GM12878 (cell line): ENCODE results near the gene KLF11. TPM values are rescaled to one million over a fixed set of nuclear protein-coding genes. Genes with fewer than 3 reads are reported as not detected.

Experiments used
- CHD2 ChIP-seq: IDR thresholded peaks from 2 replicates; pipeline ENCODE4 v1.6.1; 2011; ENCODE audit warnings: low read depth, low read length, improper control_type of control experiment, borderline replicate concordance
- CREM ChIP-seq: IDR thresholded peaks from 2 replicates; pipeline ENCODE4 v1.6.1; 2014; ENCODE audit warnings: antibody characterized with exemption, low read depth
- EGR1 ChIP-seq, 2 experiments: IDR thresholded peaks; 1 replicate in 1 of 2; 2 replicates in 1 of 2; pipeline ENCODE4 v1.6.1; 2011 to 2012; ENCODE audit warnings: low read depth in 2 of 2, low read length in 2 of 2, borderline replicate concordance in 1 of 2, mild to moderate bottlenecking in 1 of 2, moderate library complexity in 1 of 2
- FOS ChIP-seq: IDR thresholded peaks from 3 replicates; pipeline ENCODE4 v1.6.1; 2011; ENCODE audit warnings: borderline replicate concordance; ENCODE audit not compliant: insufficient read length; ENCODE audit errors: extremely low read depth
- IRF4 ChIP-seq: IDR thresholded peaks from 2 replicates; pipeline ENCODE4 v1.6.1; 2011; ENCODE audit warnings: low read depth, low read length
- KAT2A ChIP-seq: conservative IDR thresholded peaks from 2 replicates; pipeline ENCODE4 v1.6.1; 2011; ENCODE audit warnings: low read depth, low read length; ENCODE audit not compliant: control insufficient read depth
- NFYA ChIP-seq: IDR thresholded peaks from 2 replicates; pipeline ENCODE4 v1.6.1; 2011; ENCODE audit warnings: low read depth, mild to moderate bottlenecking, low read length, improper control_type of control experiment, borderline replicate concordance
- SMAD5 ChIP-seq: IDR thresholded peaks from 2 replicates; pipeline ENCODE4 v1.6.1; 2016; ENCODE audit warnings: antibody characterized with exemption, low read depth
- SREBF1 ChIP-seq: IDR thresholded peaks from 2 replicates; pipeline ENCODE4 v1.6.1; 2012; ENCODE audit warnings: mild to moderate bottlenecking, low read length
- TCF3 ChIP-seq: IDR thresholded peaks from 2 replicates; pipeline ENCODE4 v1.6.1; 2012; ENCODE audit warnings: low read depth, mild to moderate bottlenecking, low read length, borderline replicate concordance; ENCODE audit not compliant: insufficient read depth
- polyA plus RNA-seq, 11 experiments: library from polyadenylated mRNA; depleted of rRNA in 4 of 11; unstranded in 6 of 11; stranded (reverse) in 5 of 11; fragments of >200 nt; fragmentation: Nextera tagmentation in 4 of 11; fragmentation: Illumina TruSeq in 1 of 11; extraction: Ambion mirVana in 4 of 11; extraction: Trizol in 1 of 11; gene quantifications; 1 replicate in 1 of 11; 2 replicates in 10 of 11; pipeline versions ENCODE4 v1.2.1 to v1.2.3, GENCODE V29; 2011 to 2016; ENCODE audit warnings: inconsistent platforms in 2 of 11, missing spikeins in 2 of 11, low read depth in 1 of 11
- total RNA-seq, 4 experiments: library from RNA; depleted of rRNA in 3 of 4; stranded (reverse); fragments of >200 nt in 3 of 4; fragmentation: Illumina TruSeq in 1 of 4; extraction: Trizol in 1 of 4; gene quantifications; 2 replicates each; pipeline versions ENCODE4 v1.2.1 to v1.2.3, GENCODE V29; 2013 to 2021
- TF ChIP-seq, protein P1 (sequence below): fragments of 450-650 bp; IDR thresholded peaks from 2 replicates; pipeline ENCODE4 v1.6.1; 2016; ENCODE audit warnings: mild to moderate bottlenecking
- TF ChIP-seq, protein P2 (sequence below): fragments of 450-650 bp; IDR thresholded peaks from 2 replicates; pipeline ENCODE4 v1.6.1; 2017; ENCODE audit warnings: mild to moderate bottlenecking, moderate library complexity
- TF ChIP-seq, protein P3 (sequence below): fragments of 450-650 bp; IDR thresholded peaks from 2 replicates; pipeline ENCODE4 v1.6.1; 2016; ENCODE audit warnings: mild to moderate bottlenecking, moderate library complexity, borderline replicate concordance
- TF ChIP-seq, protein P4 (sequence below): IDR thresholded peaks from 2 replicates; pipeline ENCODE4 v1.6.1; 2011; ENCODE audit warnings: borderline replicate concordance, low read depth, mild to moderate bottlenecking, moderate library complexity, mixed read lengths, low read length; ENCODE audit not compliant: insufficient read depth; ENCODE audit errors: extremely low read length
- TF ChIP-seq, protein P5 (sequence below): fragments of 450-650 bp; IDR thresholded peaks from 2 replicates; pipeline ENCODE4 v1.6.1; 2018; ENCODE audit warnings: borderline replicate concordance, mild to moderate bottlenecking; ENCODE audit not compliant: partially characterized antibody

The KLF11 gene
- total and polyA plus RNA-seq, 10 of the 15 experiments (the other 5 are each of a cell fraction or from before 2014, with no cell fraction given) = 0.03 to 0.54 (median 0.14) TPM; not detected in 1

DNA sequence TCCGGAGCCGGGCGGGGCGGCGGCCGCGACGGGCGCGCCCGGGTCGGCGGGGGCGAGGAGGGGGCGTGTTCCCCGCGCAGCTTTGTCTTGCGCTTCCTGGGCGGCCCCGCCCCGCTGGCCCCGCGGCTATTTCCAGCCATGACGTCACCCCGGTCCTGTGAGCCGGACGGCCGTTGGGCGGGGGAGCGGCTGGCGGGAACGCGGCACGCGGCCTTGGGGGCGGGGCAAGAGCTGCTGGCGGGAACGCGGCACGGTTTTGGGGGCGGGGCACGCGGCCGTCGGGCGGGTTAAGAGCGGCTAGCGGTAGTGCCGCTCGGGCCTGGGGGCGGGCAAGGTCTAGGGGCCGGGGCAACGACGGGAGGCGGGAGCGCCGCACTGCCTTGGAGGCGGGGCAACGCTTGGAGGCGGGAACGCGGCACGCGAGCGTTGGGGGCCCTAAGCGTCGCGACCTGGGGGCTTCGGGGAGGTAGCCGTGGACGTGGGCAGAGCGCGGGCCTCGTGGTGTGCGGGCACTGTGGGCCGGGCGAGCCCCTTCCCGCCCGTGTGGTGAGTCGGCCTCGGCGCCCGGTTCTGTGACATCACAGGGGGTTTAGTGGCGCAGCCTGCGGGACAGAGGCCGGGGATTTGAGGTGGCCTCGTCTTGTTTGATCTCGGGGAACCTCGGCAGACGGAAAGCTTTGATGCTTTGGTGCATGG lies 704 bp downstream of the KLF11 start (continued):
- TF ChIP-seq, protein P1, sequence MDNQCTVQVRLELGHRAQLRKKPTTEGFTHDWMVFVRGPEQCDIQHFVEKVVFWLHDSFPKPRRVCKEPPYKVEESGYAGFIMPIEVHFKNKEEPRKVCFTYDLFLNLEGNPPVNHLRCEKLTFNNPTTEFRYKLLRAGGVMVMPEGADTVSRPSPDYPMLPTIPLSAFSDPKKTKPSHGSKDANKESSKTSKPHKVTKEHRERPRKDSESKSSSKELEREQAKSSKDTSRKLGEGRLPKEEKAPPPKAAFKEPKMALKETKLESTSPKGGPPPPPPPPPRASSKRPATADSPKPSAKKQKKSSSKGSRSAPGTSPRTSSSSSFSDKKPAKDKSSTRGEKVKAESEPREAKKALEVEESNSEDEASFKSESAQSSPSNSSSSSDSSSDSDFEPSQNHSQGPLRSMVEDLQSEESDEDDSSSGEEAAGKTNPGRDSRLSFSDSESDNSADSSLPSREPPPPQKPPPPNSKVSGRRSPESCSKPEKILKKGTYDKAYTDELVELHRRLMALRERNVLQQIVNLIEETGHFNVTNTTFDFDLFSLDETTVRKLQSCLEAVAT = no peak
- TF ChIP-seq, protein P2, sequence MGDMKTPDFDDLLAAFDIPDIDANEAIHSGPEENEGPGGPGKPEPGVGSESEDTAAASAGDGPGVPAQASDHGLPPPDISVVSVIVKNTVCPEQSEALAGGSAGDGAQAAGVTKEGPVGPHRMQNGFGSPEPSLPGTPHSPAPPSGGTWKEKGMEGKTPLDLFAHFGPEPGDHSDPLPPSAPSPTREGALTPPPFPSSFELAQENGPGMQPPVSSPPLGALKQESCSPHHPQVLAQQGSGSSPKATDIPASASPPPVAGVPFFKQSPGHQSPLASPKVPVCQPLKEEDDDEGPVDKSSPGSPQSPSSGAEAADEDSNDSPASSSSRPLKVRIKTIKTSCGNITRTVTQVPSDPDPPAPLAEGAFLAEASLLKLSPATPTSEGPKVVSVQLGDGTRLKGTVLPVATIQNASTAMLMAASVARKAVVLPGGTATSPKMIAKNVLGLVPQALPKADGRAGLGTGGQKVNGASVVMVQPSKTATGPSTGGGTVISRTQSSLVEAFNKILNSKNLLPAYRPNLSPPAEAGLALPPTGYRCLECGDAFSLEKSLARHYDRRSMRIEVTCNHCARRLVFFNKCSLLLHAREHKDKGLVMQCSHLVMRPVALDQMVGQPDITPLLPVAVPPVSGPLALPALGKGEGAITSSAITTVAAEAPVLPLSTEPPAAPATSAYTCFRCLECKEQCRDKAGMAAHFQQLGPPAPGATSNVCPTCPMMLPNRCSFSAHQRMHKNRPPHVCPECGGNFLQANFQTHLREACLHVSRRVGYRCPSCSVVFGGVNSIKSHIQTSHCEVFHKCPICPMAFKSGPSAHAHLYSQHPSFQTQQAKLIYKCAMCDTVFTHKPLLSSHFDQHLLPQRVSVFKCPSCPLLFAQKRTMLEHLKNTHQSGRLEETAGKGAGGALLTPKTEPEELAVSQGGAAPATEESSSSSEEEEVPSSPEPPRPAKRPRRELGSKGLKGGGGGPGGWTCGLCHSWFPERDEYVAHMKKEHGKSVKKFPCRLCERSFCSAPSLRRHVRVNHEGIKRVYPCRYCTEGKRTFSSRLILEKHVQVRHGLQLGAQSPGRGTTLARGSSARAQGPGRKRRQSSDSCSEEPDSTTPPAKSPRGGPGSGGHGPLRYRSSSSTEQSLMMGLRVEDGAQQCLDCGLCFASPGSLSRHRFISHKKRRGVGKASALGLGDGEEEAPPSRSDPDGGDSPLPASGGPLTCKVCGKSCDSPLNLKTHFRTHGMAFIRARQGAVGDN = 0 out of 2 replicates have a peak, but pooled peaks have one; percentile 4
- TF ChIP-seq, protein P3, sequence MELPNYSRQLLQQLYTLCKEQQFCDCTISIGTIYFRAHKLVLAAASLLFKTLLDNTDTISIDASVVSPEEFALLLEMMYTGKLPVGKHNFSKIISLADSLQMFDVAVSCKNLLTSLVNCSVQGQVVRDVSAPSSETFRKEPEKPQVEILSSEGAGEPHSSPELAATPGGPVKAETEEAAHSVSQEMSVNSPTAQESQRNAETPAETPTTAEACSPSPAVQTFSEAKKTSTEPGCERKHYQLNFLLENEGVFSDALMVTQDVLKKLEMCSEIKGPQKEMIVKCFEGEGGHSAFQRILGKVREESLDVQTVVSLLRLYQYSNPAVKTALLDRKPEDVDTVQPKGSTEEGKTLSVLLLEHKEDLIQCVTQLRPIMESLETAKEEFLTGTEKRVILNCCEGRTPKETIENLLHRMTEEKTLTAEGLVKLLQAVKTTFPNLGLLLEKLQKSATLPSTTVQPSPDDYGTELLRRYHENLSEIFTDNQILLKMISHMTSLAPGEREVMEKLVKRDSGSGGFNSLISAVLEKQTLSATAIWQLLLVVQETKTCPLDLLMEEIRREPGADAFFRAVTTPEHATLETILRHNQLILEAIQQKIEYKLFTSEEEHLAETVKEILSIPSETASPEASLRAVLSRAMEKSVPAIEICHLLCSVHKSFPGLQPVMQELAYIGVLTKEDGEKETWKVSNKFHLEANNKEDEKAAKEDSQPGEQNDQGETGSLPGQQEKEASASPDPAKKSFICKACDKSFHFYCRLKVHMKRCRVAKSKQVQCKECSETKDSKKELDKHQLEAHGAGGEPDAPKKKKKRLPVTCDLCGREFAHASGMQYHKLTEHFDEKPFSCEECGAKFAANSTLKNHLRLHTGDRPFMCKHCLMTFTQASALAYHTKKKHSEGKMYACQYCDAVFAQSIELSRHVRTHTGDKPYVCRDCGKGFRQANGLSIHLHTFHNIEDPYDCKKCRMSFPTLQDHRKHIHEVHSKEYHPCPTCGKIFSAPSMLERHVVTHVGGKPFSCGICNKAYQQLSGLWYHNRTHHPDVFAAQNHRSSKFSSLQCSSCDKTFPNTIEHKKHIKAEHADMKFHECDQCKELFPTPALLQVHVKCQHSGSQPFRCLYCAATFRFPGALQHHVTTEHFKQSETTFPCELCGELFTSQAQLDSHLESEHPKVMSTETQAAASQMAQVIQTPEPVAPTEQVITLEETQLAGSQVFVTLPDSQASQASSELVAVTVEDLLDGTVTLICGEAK = no peak
- TF ChIP-seq SREBF1 (no peak), KAT2A (no peak), CHD2 (no peak), CREM (peak; percentile 16; the same call in 1 of the 2 replicates), IRF4 (no peak), FOS (no peak), SMAD5 (no peak), EGR1 (IDR thresholded peaks at IDR 0.05; ENCODE audit: borderline replicate concordance in 1 of 2, low read depth in 2 of 2, low read length in 2 of 2) (peak in 1 of 2 experiments; percentile 60; a peak in 1 of 3 replicates), TCF3 (no peak), NFYA (no peak)
- TF ChIP-seq, protein P4, sequence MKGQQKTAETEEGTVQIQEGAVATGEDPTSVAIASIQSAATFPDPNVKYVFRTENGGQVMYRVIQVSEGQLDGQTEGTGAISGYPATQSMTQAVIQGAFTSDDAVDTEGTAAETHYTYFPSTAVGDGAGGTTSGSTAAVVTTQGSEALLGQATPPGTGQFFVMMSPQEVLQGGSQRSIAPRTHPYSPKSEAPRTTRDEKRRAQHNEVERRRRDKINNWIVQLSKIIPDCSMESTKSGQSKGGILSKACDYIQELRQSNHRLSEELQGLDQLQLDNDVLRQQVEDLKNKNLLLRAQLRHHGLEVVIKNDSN = no peak
- TF ChIP-seq, protein P5, sequence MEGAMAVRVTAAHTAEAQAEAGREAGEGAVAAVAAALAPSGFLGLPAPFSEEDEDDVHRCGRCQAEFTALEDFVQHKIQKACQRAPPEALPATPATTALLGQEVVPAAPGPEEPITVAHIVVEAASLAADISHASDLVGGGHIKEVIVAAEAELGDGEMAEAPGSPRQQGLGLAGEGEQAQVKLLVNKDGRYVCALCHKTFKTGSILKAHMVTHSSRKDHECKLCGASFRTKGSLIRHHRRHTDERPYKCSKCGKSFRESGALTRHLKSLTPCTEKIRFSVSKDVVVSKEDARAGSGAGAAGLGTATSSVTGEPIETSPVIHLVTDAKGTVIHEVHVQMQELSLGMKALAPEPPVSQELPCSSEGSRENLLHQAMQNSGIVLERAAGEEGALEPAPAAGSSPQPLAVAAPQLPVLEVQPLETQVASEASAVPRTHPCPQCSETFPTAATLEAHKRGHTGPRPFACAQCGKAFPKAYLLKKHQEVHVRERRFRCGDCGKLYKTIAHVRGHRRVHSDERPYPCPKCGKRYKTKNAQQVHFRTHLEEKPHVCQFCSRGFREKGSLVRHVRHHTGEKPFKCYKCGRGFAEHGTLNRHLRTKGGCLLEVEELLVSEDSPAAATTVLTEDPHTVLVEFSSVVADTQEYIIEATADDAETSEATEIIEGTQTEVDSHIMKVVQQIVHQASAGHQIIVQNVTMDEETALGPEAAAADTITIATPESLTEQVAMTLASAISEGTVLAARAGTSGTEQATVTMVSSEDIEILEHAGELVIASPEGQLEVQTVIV = no peak
